GM12873 (cell line): ENCODE measurements around the gene TIMM13.

Experiments
- CTCF ChIP-seq: IDR thresholded peaks from 2 replicates; pipeline ENCODE4 v1.5.1; 2012; ENCODE audit warnings: low read depth, mild to moderate bottlenecking, moderate library complexity, low read length, control low read depth; ENCODE audit not compliant: insufficient read depth; ENCODE audit errors: missing control alignments

TIMM13 gene

GRCh38 chr19:2424686-2425621 is 2.4 kb downstream of the TIMM13 start:
- no peak for TF ChIP-seq CTCF

- no peak for TF ChIP-seq CTCF
These were observed 3.3 kb downstream of the TIMM13 start for GRCh38 chr19:2423915-2424685.

GRCh38 chr19:2423071-2423914 is 4.1 kb downstream of the TIMM13 start:
- no peak for TF ChIP-seq CTCF

GRCh38 chr19:2421581-2422306 is 5.6 kb downstream of the TIMM13 start:
- no peak for TF ChIP-seq CTCF

- no peak for TF ChIP-seq CTCF
These were observed 6.9 kb downstream of the TIMM13 start for GRCh38 chr19:2420490-2420889.

GRCh38 chr19:2419754-2420153 is 7.6 kb downstream of the TIMM13 start:
- no peak for TF ChIP-seq CTCF
